OCI-LY1 (cell line): ENCODE data around the gene TNRC6C.

Experiments
- H2AFZ ChIP-seq: fragments of 200-600 bp; sonication (generic), shearing (Covaris generic); 2 replicates; pipeline ENCODE4 v1.6.0; 2014; ENCODE audit warnings: antibody characterized with exemption, mild to moderate bottlenecking, low read length
- H3F3A ChIP-seq: fragments of 200-600 bp; sonication (generic), shearing (Covaris generic); 2 replicates; pipeline ENCODE4 v1.6.0; 2014; ENCODE audit warnings: mild to moderate bottlenecking, antibody characterized with exemption, low read length, moderate library complexity; ENCODE audit not compliant: insufficient read depth
- H3K27ac ChIP-seq: fragments of 200-600 bp; sonication (generic); 2 replicates; pipeline ENCODE4 v1.5.1; 2014; ENCODE audit warnings: low read length, mixed run types, mild to moderate bottlenecking, low read depth; ENCODE audit not compliant: poor library complexity, severe bottlenecking
- H3K27me3 ChIP-seq: fragments of 200-600 bp; sonication (generic); 2 replicates; pipeline ENCODE4 v1.6.0; 2014; ENCODE audit warnings: antibody characterized with exemption, mild to moderate bottlenecking, low read length, moderate library complexity; ENCODE audit not compliant: insufficient read depth
- H3K36me3 ChIP-seq: fragments of 200-600 bp; sonication (generic); 2 replicates; pipeline ENCODE4 v1.6.1; 2014; ENCODE audit warnings: mild to moderate bottlenecking, antibody characterized with exemption, low read length, moderate library complexity, mixed read lengths; ENCODE audit not compliant: insufficient read depth
- H3K4me1 ChIP-seq: fragments of 200-600 bp; sonication (generic); 2 replicates; pipeline ENCODE4 v1.5.1; 2014; ENCODE audit warnings: mild to moderate bottlenecking, low read length, moderate library complexity; ENCODE audit not compliant: insufficient read depth, severe bottlenecking
- H3K4me2 ChIP-seq: fragments of 200-600 bp; sonication (generic), shearing (Covaris generic); 2 replicates; pipeline ENCODE4 v1.6.1; 2014; ENCODE audit warnings: low read length
- H3K4me3 ChIP-seq: fragments of 200-600 bp; sonication (generic); 2 replicates; pipeline ENCODE4 v1.5.1; 2014; ENCODE audit warnings: low read length, low read depth, mild to moderate bottlenecking, mixed read lengths; ENCODE audit not compliant: poor library complexity, severe bottlenecking
- H3K79me2 ChIP-seq: fragments of 200-600 bp; shearing (Covaris generic); 2 replicates; pipeline ENCODE4 v1.6.1; 2016; ENCODE audit warnings: mixed run types, low read length, mixed read lengths; ENCODE audit not compliant: insufficient read depth
- H3K9ac ChIP-seq: fragments of 200-600 bp; sonication (generic), shearing (Covaris generic); 2 replicates; pipeline ENCODE4 v1.6.1; 2014; ENCODE audit warnings: mild to moderate bottlenecking, low read length, mixed read lengths
- H3K9me2 ChIP-seq: fragments of 200-600 bp; sonication (generic), shearing (Covaris generic); 2 replicates; pipeline ENCODE4 v1.6.1; 2014; ENCODE audit warnings: low read depth, mild to moderate bottlenecking, low read length, mixed read lengths
- H3K9me3 ChIP-seq: fragments of 200-600 bp; shearing (Covaris generic); 2 replicates; pipeline ENCODE4 v1.6.1; 2014; ENCODE audit warnings: low read length, mixed read lengths
- H4K20me1 ChIP-seq: fragments of 200-600 bp; sonication (generic), shearing (Covaris generic); 2 replicates; pipeline ENCODE4 v1.6.0; 2016; ENCODE audit warnings: mild to moderate bottlenecking, low read length; ENCODE audit not compliant: insufficient read depth
- CTCF ChIP-seq: fragments of 200-600 bp; sonication (generic), shearing (Covaris generic); IDR thresholded peaks from 2 replicates; pipeline ENCODE4 v1.5.1; 2017; ENCODE audit warnings: mild to moderate bottlenecking, antibody characterized with exemption, low read length, moderate library complexity, mixed read lengths
- EZH2 ChIP-seq: fragments of 200-600 bp; sonication (generic), shearing (Covaris generic); IDR thresholded peaks from 2 replicates; pipeline ENCODE4 v1.8.0; 2017; ENCODE audit warnings: borderline replicate concordance, mixed run types, mild to moderate bottlenecking, antibody characterized with exemption, low read length, moderate library complexity, mixed read lengths

The TNRC6C gene

GRCh38 chr17:77944390-77945222 is 13.9 kb upstream of the TNRC6C start:
- Histone ChIP-seq H3K4me1 (no peaks in the 10 kb centered on the region), H3K27me3 (no peaks in the 10 kb centered on the region), H3K79me2 (no peaks in the 10 kb centered on the region), H3K4me2 (no peak overlapping the region), H3K4me3 (no peak overlapping the region), H3K27ac (no peak overlapping the region), H3K9ac (no peak overlapping the region), H2AFZ (no peak overlapping the region), H3K9me2 (no peaks in the 10 kb centered on the region), H3F3A (no peaks in the 10 kb centered on the region), H4K20me1 (no peaks in the 10 kb centered on the region), H3K9me3 (no peaks in the 10 kb centered on the region), H3K36me3 (no peaks in the 10 kb centered on the region)
- TF ChIP-seq EZH2 (no peak), CTCF (no peak)

- Histone ChIP-seq H3K79me2 (no peaks in the 10 kb centered on the region), H3K4me2 (no peak overlapping the region), H3K9ac (no peak overlapping the region), H2AFZ (no peak overlapping the region), H3K36me3 (no peaks in the 10 kb centered on the region), H3K27me3 (no peaks in the 10 kb centered on the region), H3K9me3 (no peaks in the 10 kb centered on the region), H3K4me1 (no peaks in the 10 kb centered on the region), H3K9me2 (no peaks in the 10 kb centered on the region), H4K20me1 (no peaks in the 10 kb centered on the region), H3F3A (no peaks in the 10 kb centered on the region), H3K4me3 (no peak overlapping the region), H3K27ac (no peak overlapping the region)
- no peak for TF ChIP-seq CTCF
- TF ChIP-seq EZH2, result no peak
Measured at GRCh38 chr17:77946900-77947645, 11.4 kb upstream of the TNRC6C start.

GRCh38 chr17:77948690-77949114 is 9.8 kb upstream of the TNRC6C start:
- Histone ChIP-seq H3K27me3 (no peaks in the 10 kb centered on the region), H3F3A (no peaks in the 10 kb centered on the region), H4K20me1 (no peaks in the 10 kb centered on the region), H3K4me1 (no peaks in the 10 kb centered on the region), H3K9ac (no peak overlapping the region), H3K36me3 (no peaks in the 10 kb centered on the region), H3K4me3 (no peak overlapping the region), H3K79me2 (no peaks in the 10 kb centered on the region), H3K4me2 (no peak overlapping the region), H3K9me3 (no peaks in the 10 kb centered on the region), H3K9me2 (no peaks in the 10 kb centered on the region), H3K27ac (no peak overlapping the region), H2AFZ (no peak overlapping the region)
- no peak for TF ChIP-seq CTCF
- no peak for TF ChIP-seq EZH2
